Gastroesophageal sphincter (tissue), 4 donors: Measurements from ENCODE around the gene KRTAP4-5. TPM values are rescaled to one million over a fixed set of nuclear protein-coding genes. Genes with fewer than 3 reads are reported as not detected.
"Not testable (repeated sequence)": the region's sequence is repeated elsewhere in the genome, so short reads cannot be mapped to it uniquely, and the experiment has no call there.

Experiments
- ATAC-seq: fragments of 150-250 bp; one replicate; pipeline ENCODE4 v1.9.1; 2016; ENCODE audit warnings: mild to moderate bottlenecking, moderate library complexity
- H3K27ac ChIP-seq, 4 donors: fragments of 200-600 bp; sonication (generic) in 3 of 4; 1 replicate in 3 of 4; 2 replicates in 1 of 4; pipeline ENCODE4 v1.5.1; 2016 to 2019
- H3K27me3 ChIP-seq: fragments of 200-600 bp; sonication (generic); one replicate; pipeline ENCODE4 v1.5.1; 2019
- H3K36me3 ChIP-seq, 2 donors: fragments of 200-600 bp; sonication (generic); one replicate each; pipeline ENCODE4 v1.5.1; 2019; ENCODE audit warnings: control low read depth in 1 of 2
- H3K4me1 ChIP-seq, 3 donors: fragments of 200-600 bp; sonication (generic); 1 replicate in 2 of 3; 2 replicates in 1 of 3; pipeline ENCODE4 v1.5.1; 2016 to 2019; ENCODE audit warnings: control low read depth in 2 of 3
- H3K4me3 ChIP-seq, 2 donors: fragments of 200-600 bp; sonication (generic); one replicate each; pipeline ENCODE4 v1.5.1; 2019; ENCODE audit warnings: mild to moderate bottlenecking in 1 of 2, moderate library complexity in 1 of 2
- H3K9me3 ChIP-seq, 3 donors: fragments of 200-600 bp; sonication (generic); one replicate each; pipeline ENCODE4 v1.5.1; 2017 to 2019; ENCODE audit warnings: control low read depth in 2 of 3
- CTCF ChIP-seq, 4 experiments: fragments of 200-600 bp in 2 of 4; fragments of 450-650 bp in 2 of 4; sonication (generic) in 1 of 4; IDR thresholded peaks; one replicate each; pipeline ENCODE4 v1.5.1; 2017 to 2019; ENCODE audit warnings: antibody characterized with exemption in 4 of 4, mild to moderate bottlenecking in 2 of 4, moderate library complexity in 2 of 4
- EP300 ChIP-seq: sonication (generic); formaldehyde crosslinking; IDR thresholded peaks from one replicate; pipeline ENCODE4 v1.6.1; 2017; ENCODE audit warnings: antibody characterized with exemption, mild to moderate bottlenecking
- POLR2A ChIP-seq, 2 donors: fragments of 450-650 bp; IDR thresholded peaks; one replicate each; pipeline ENCODE4 v1.6.1; 2017; ENCODE audit warnings: antibody characterized with exemption in 2 of 2, mild to moderate bottlenecking in 2 of 2, moderate library complexity in 1 of 2
- POLR2AphosphoS5 ChIP-seq: sonication (generic); formaldehyde crosslinking; IDR thresholded peaks from one replicate; pipeline ENCODE4 v1.6.1; 2017; ENCODE audit warnings: antibody characterized with exemption
- WGBS, 2 donors: methylation state at CpG; one replicate each; pipeline ENCODE4 v1.1.5; 2018; ENCODE audit warnings: low coverage in 1 of 2; 5-methylcytosine and 5-hydroxymethylcytosine counted together
- total RNA-seq, 4 donors: library from RNA; depleted of rRNA; stranded (reverse); fragments of >200 nt; gene quantifications; one replicate each; pipeline ENCODE4 v1.1.0, GENCODE V29; 2016

KRTAP4-5 gene
- total RNA-seq, 4 donors from 2014 or later = not detected

GRCh38 chr17:41118721-41119120 is 30.9 kb downstream of the KRTAP4-5 start:
- Histone ChIP-seq H3K4me1 (no peaks in the 10 kb centered on the region), H3K27me3 (peaks cover 38% of the 10 kb centered on the region), H3K36me3 (no peaks in the 10 kb centered on the region), H3K4me3 (no peak overlapping the region), H3K9me3 (no peaks in the 10 kb centered on the region), H3K27ac (no peak overlapping the region)
- no peak for TF ChIP-seq EP300
- WGBS, 2 donors = 67 to 90% methylated on average over 1 to 4 of the region's 4 CpGs
- no peak for ATAC-seq

GRCh38 chr17:41117846-41118386 is 31.7 kb downstream of the KRTAP4-5 start, which contains the start of gene KRTAP4-11:
Gene KRTAP4-11, minus strand, starts transcription at chr17:41118373. Its CDS starts 58 bp downstream, at chr17:41118315.
- H3K4me3 ChIP-seq, H3K27ac ChIP-seq, ATAC-seq, H3K4me1 ChIP-seq, H3K36me3 ChIP-seq, H3K9me3 ChIP-seq: not testable (repeated sequence)
- H3K27me3 ChIP-seq = peaks cover 31% of the 10 kb centered on the region
- WGBS, 2 donors = 20 to 91% methylated on average over 2 to 4 of the region's 10 CpGs

DNA sequence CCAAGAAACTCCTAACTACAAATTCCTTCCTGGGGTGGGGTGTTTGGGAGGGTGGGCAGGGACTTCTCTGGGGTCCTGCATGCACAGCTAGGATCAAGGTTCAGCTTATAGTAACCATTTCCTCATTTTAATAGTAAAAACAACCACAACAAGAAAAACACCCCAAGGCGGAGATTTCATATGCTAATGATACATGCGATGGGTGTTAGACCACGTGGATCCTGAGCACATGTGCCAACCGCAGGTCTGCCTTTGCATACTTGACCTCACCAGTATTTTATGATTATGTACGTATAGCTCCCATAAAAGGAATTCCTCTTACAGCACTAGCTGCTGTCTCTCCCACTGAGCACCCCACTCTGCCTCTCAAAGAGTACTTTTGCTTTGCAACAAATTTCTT is 33.3 kb downstream of the KRTAP4-5 start:
- Histone ChIP-seq H3K9me3 (no peaks in the 10 kb centered on the region), H3K27ac (no peak overlapping the region), H3K4me3 (no peak overlapping the region), H3K27me3 (peaks cover 27% of the 10 kb centered on the region), H3K36me3 (no peaks in the 10 kb centered on the region), H3K4me1 (no peaks in the 10 kb centered on the region)
- WGBS, 2 donors = 51 to 55% methylated on average over 5 of the region's 5 CpGs
- ATAC-seq = no peak
- TF ChIP-seq POLR2AphosphoS5 = no peak
- no peak for TF ChIP-seq CTCF (IDR thresholded peaks at IDR 0.05)
- TF ChIP-seq EP300 = no peak
- no peak for TF ChIP-seq POLR2A (IDR thresholded peaks at IDR 0.05)

- peaks cover 21% of the 10 kb centered on the region for H3K27me3 ChIP-seq
- H3K27ac ChIP-seq = no peak overlapping the region
- no peak overlapping the region for H3K4me3 ChIP-seq
- no peak for TF ChIP-seq POLR2A (IDR thresholded peaks at IDR 0.05)
- no peak for TF ChIP-seq EP300
- no peak for TF ChIP-seq POLR2AphosphoS5
- no peak for TF ChIP-seq CTCF (IDR thresholded peaks at IDR 0.05)
- no peaks in the 10 kb centered on the region for H3K36me3 ChIP-seq
- no peaks in the 10 kb centered on the region for H3K4me1 ChIP-seq
- ATAC-seq = no peak
- H3K9me3 ChIP-seq = no peaks in the 10 kb centered on the region
- WGBS, 2 donors = 77 to 81% methylated on average over 2 of the region's 2 CpGs
These were observed 38.3 kb downstream of the KRTAP4-5 start for GRCh38 chr17:41111151-41111885.

- H3K9me3 ChIP-seq, H3K36me3 ChIP-seq, H3K4me3 ChIP-seq, ATAC-seq, H3K27ac ChIP-seq, H3K4me1 ChIP-seq: not testable (repeated sequence)
- H3K27me3 ChIP-seq = peaks cover 22% of the 10 kb centered on the region
- WGBS, 2 donors = 0 to 17% methylated on average over 1 of the region's 1 CpG
These were observed 40.8 kb downstream of the KRTAP4-5 start for GRCh38 chr17:41108728-41109386.

GRCh38 chr17:41107941-41108450 is 41.6 kb downstream of the KRTAP4-5 start:
- ATAC-seq = no peak

GRCh38 chr17:41105347-41105746 is 44.3 kb downstream of the KRTAP4-5 start, which contains the start of gene KRTAP4-9:
Gene KRTAP4-9, plus strand, starts transcription at chr17:41105389. Its CDS starts 0 bp downstream, at chr17:41105389.
- peaks cover 30% of the 10 kb centered on the region for H3K27me3 ChIP-seq

More at GRCh38 chr17:41107941-41108450, 41.6 kb downstream of the KRTAP4-5 start:
- H3K27me3 ChIP-seq = peaks cover 22% of the 10 kb centered on the region
- H3K36me3 ChIP-seq = no peaks in the 10 kb centered on the region
- H3K4me1 ChIP-seq = no peaks in the 10 kb centered on the region
- H3K27ac ChIP-seq = no peak overlapping the region
- WGBS, 2 donors = 72% methylated on average over 1 of the region's 1 CpG; no CpG with 5 or more reads in 1 of the 2 donors
- TF ChIP-seq POLR2A (IDR thresholded peaks at IDR 0.05) = no peak
- TF ChIP-seq POLR2AphosphoS5 = no peak
- TF ChIP-seq CTCF (IDR thresholded peaks at IDR 0.05) = no peak
- TF ChIP-seq EP300 = no peak
- H3K4me3 ChIP-seq = no peak overlapping the region
- no peaks in the 10 kb centered on the region for H3K9me3 ChIP-seq

GRCh38 chr17:41104386-41105038 is 45.1 kb downstream of the KRTAP4-5 start:
- not testable (repeated sequence) for H3K4me1 ChIP-seq, H3K36me3 ChIP-seq, H3K27ac ChIP-seq, H3K4me3 ChIP-seq, H3K9me3 ChIP-seq, ATAC-seq
- WGBS, 2 donors = 25 to 50% methylated on average over 2 of the region's 2 CpGs
- peaks cover 35% of the 10 kb centered on the region for H3K27me3 ChIP-seq

More at GRCh38 chr17:41105347-41105746, 44.3 kb downstream of the KRTAP4-5 start, which contains the start of gene KRTAP4-9:
- H3K36me3 ChIP-seq, ATAC-seq, H3K4me1 ChIP-seq, H3K9me3 ChIP-seq, H3K27ac ChIP-seq, H3K4me3 ChIP-seq: not testable (repeated sequence)
- WGBS, 2 donors = 54% methylated on average over 6 of the region's 10 CpGs; no CpG with 5 or more reads in 1 of the 2 donors
